Endothelial cell of coronary artery (primary cell): ENCODE data around the gene LEMD2. TPM values are rescaled to one million over a fixed set of nuclear protein-coding genes. Genes with fewer than 3 reads are reported as not detected.

Experiments used
- total RNA-seq: library from RNA; depleted of rRNA; stranded (reverse); fragments of >200 nt; gene quantifications from 2 replicates; pipeline ENCODE4 v1.2.3, GENCODE V29; 2014

Gene LEMD2
- 33.0 and 57.7 TPM in 2 replicates for total RNA-seq

GRCh38 chr6:33788694-33789549, at the start of gene LEMD2:
Gene LEMD2 (minus strand): TSS chr6:33789130. CDS start chr6:33789116, 14 bp downstream.

GRCh38 chr6:33803571-33804053, 14.7 kb upstream of the LEMD2 start, which contains the start of gene MLN:
Gene MLN (minus strand): TSS chr6:33804003. CDS start chr6:33801163, 2,840 bp downstream.

GRCh38 chr6:33746651-33747100, 42.3 kb downstream of the LEMD2 start, which contains the start of gene IP6K3:
Gene IP6K3 (minus strand): TSS chr6:33746905. CDS start chr6:33735476, 11,429 bp downstream.

Other genes with a start within 250 kb of the LEMD2 start
- 16.8 and 24.3 TPM in 2 replicates for gene BAK1, start 208.9 kb downstream of the LEMD2 start, total RNA-seq
- gene ITPR3, start 167.8 kb downstream of the LEMD2 start, total RNA-seq, result 45.8 and 54.4 TPM in 2 replicates
- 23.2 and 23.3 TPM in 2 replicates for gene UQCC2, start 77.4 kb downstream of the LEMD2 start, total RNA-seq
- gene IP6K3, start 42.2 kb downstream of the LEMD2 start, total RNA-seq, result not detected in 2 replicates
- not detected in 2 replicates for gene MLN, start 14.9 kb upstream of the LEMD2 start, total RNA-seq